ENCODE results near the gene AFG1L.

The AFG1L gene

GRCh38 chr6:108492131-108492766 is 197.4 kb downstream of the AFG1L start:
- no peak overlapping the region for H3K4me3 ChIP-seq (ENCODE audit: control insufficient read depth, low read depth, low read length)
- DNase-seq (ENCODE audit: low read depth): peak; percentile 24
- TF ChIP-seq CTCF (IDR thresholded peaks at IDR 0.05; ENCODE audit: control insufficient read depth, insufficient read depth, low read depth, low read length, missing control alignments): peak; percentile 74

- DNase-seq (ENCODE audit: low read depth): no peak
Measured at GRCh38 chr6:108494434-108494833, 199.6 kb downstream of the AFG1L start.

GRCh38 chr6:108497883-108498282 is 203.0 kb downstream of the AFG1L start:
- peak; percentile 59 for TF ChIP-seq CTCF (IDR thresholded peaks at IDR 0.05; ENCODE audit: control insufficient read depth, insufficient read depth, low read depth, low read length, missing control alignments)
- H3K4me3 ChIP-seq (ENCODE audit: control insufficient read depth, low read depth, low read length): no peak overlapping the region
- no peak for DNase-seq (ENCODE audit: low read depth)

More at GRCh38 chr6:108494434-108494833, 199.6 kb downstream of the AFG1L start:
- H3K4me3 ChIP-seq (ENCODE audit: control insufficient read depth, low read depth, low read length): no peak overlapping the region
- TF ChIP-seq CTCF (IDR thresholded peaks at IDR 0.05; ENCODE audit: control insufficient read depth, insufficient read depth, low read depth, low read length, missing control alignments): no peak

GRCh38 chr6:108501559-108501958 is 206.7 kb downstream of the AFG1L start:
- TF ChIP-seq CTCF (IDR thresholded peaks at IDR 0.05; ENCODE audit: control insufficient read depth, insufficient read depth, low read depth, low read length, missing control alignments): no peak
- DNase-seq (ENCODE audit: low read depth): no peak
- H3K4me3 ChIP-seq (ENCODE audit: control insufficient read depth, low read depth, low read length): no peak overlapping the region

GRCh38 chr6:108502832-108503231 is 208.0 kb downstream of the AFG1L start:
- DNase-seq (ENCODE audit: low read depth): no peak
- H3K4me3 ChIP-seq (ENCODE audit: control insufficient read depth, low read depth, low read length): no peak overlapping the region
- no peak for TF ChIP-seq CTCF (IDR thresholded peaks at IDR 0.05; ENCODE audit: control insufficient read depth, insufficient read depth, low read depth, low read length, missing control alignments)

- TF ChIP-seq CTCF (IDR thresholded peaks at IDR 0.05; ENCODE audit: control insufficient read depth, insufficient read depth, low read depth, low read length, missing control alignments): no peak
- H3K4me3 ChIP-seq (ENCODE audit: control insufficient read depth, low read depth, low read length): no peak overlapping the region
- DNase-seq (ENCODE audit: low read depth): no peak
Measured at GRCh38 chr6:108507316-108507715, 212.5 kb downstream of the AFG1L start.

All from AG09309 (cell line).